ENCODE data around the gene MSLN.

MSLN gene

GRCh38 chr16:807347-808084 lies 47.0 kb downstream of the MSLN start:
- peak; percentile 90 for DNase-seq (ENCODE audit: low spot score)

- no peak for DNase-seq (ENCODE audit: low spot score)
Observed at GRCh38 chr16:808085-808386, 47.5 kb downstream of the MSLN start.

GRCh38 chr16:813204-813915 lies 52.8 kb downstream of the MSLN start:
- DNase-seq (ENCODE audit: low spot score), result no peak

- DNase-seq (ENCODE audit: low spot score), result no peak
Observed at GRCh38 chr16:813916-814412, 53.4 kb downstream of the MSLN start.

- DNase-seq (ENCODE audit: low spot score), result no peak
Observed at GRCh38 chr16:814974-815373, 54.4 kb downstream of the MSLN start.

GRCh38 chr16:815861-816260 lies 55.3 kb downstream of the MSLN start:
- DNase-seq (ENCODE audit: low spot score), result no peak

- no peak for DNase-seq (ENCODE audit: low spot score)
Observed at GRCh38 chr16:817001-817906, 56.7 kb downstream of the MSLN start.

GRCh38 chr16:818132-818531 lies 57.6 kb downstream of the MSLN start:
- no peak for DNase-seq (ENCODE audit: low spot score)

Measured in hematopoietic multipotent progenitor cell treated with erythropoietin and hydrocortisone succinate and interleukin-3 and kit ligand, for 15 days (in vitro differentiated cells).